Stimulated activated CD8-positive, alpha-beta memory T cell treated with anti-CD3 and anti-CD28 coated beads, Interleukin-12 subunit alpha, Interleukin-12 subunit beta, amount 100 ng/mL, for 24 hours (primary cell): Measurements from ENCODE around the gene SLC35F4.
"Not testable (repeated sequence)": the region's sequence is repeated elsewhere in the genome, so short reads cannot be mapped to it uniquely, and the experiment has no call there.

ENCODE experiments used
- DNase-seq: peaks from one replicate; pipeline ENCODE4 v3.0.0-alpha.2; 2020; ENCODE audit errors: extremely low read depth

SLC35F4 gene

DNA sequence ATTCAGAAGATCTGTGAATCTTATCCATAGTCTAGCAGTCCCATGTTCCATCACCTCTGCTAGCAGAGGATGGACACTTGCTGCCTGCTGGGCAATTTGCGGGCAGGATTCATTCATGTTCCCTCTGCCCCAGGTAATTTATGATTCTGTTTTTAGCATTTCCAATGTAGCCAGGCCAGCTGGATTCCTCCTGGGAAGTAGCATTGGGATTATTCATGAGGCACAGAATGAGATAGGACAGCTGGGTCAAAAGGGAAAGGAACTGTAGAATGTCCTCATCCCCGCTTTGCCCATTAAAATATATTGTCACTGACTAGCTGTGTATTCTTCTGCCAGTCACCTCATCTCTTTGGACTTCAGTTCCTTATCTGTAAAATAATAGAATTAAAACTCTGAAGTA is 68.7 kb downstream of the SLC35F4 start:
- DNase-seq: no peak

DNA sequence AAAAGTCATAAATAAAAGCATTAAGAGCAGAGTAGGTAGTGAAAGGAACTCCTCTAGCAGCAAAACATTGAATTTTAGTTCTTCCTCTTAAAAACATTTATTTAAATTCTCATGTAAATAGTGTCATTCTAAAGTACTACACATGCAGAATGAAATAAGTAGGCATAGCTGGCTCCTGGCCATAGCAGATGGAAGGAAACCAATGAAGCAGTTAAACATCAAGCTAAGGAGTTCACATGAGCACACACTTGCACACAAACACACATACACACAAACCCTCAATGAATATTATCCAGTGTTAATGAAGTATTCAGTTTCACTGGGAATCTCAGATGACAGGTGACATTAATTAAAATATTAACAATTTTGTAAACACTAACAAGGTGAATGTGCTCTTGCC is 69.3 kb downstream of the SLC35F4 start:
- DNase-seq: no peak

DNA sequence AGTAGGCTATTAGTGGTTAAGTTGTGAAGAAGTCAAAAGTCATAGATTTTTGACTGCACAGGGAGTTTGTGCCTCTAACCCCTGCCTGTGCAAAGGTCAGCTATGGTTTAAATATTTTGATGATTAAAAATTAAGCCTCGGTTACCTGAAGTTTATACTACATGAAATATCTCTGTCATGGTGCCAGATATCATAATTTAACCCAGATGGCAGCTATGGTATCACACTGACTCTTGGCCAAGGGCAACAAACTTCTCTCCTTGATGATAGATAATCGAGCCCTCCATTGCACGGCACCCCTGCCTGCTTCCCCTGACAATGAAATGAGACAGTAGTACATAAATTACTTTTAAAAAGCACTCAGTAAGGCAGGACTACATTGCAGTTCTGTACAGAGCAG is 80.8 kb downstream of the SLC35F4 start:
- DNase-seq: no peak

DNA sequence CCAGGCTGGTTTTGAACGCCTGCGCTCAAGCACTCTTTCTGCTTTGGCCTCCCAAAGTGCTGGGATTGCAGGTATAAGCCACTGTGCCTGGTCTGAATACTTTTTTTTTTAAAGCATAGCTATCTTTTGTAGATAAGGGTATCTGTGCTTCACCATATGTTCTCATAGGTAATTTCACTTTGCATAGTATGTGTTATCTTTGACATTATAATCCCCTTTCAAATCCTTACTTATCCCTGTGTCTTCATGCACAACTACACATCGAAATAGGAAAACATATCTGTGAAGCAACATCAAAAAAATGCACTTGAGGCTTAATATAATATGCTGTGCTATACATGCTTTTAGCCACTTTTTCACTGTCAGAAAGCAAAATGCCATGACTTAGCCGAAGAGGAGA is 94.1 kb downstream of the SLC35F4 start:
- DNase-seq: no peak

DNA sequence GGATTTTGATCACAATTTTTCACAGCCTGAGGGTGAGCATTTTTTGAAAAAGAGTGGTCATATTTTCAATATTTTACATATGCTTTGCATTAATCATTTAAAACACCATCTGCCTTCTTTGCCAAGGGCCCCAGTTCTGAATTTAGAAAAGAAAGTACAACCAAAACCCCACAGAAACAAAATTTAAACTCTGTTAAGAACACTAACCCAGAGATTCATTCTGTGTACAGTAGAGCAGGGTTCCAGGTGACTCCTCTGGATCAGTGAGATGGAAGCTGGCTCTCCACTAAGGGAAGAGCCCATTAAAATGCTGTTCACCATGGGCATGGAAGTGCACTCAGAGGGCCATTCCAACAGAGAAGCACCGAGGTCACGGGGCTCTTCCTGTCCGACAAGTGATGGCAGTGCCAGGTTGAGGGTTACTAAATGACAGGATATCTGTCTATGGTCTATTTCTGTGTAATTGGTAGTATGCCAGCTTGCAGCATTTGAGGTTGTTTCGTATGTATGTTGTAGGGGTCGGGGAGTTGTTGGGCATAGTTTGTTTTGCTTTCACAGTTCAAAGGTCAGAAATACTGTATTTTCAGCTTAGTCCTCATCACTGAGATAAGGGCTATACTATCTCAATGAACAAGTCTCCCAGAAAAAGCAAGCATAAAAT is 95.9 kb downstream of the SLC35F4 start:
- DNase-seq: no peak

DNA sequence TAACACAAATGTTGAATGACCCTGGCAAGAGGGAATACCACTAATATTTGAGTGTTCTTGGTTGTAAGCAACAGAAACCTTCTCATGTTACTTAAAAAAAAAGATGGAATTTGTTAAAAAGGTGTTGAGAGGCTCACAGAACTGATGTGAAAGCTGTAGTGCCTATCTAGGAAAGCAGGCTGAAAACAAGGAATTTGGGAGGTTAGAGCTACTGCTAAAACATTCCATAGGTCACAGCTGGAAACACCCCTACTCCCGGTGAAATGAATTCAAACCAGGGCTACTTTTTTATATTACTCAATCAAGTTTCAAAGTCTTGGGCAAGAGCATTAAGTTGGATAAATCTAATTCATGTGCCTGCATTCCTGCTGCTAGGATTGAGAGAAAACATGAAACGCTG is 104.1 kb downstream of the SLC35F4 start:
- no peak for DNase-seq

DNA sequence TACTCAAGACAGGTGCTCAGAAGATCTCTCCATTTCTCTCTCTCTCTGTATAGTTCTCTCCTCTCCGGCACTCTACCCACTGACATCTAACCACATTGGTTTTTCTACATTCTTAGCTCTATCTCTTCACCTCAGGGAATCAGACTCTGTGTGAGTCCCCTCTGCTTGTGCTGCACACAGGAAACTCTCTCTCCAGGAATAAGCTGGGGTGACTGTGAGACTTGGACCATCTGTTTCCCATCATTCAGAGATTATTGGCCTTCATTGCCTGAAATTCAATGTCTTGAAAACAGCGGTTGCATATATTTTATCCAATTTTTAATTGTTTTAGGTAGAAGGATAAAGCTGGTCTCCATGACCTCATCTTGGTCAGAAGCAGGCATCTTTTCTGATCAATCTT is 105.0 kb downstream of the SLC35F4 start:
- no peak for DNase-seq

DNA sequence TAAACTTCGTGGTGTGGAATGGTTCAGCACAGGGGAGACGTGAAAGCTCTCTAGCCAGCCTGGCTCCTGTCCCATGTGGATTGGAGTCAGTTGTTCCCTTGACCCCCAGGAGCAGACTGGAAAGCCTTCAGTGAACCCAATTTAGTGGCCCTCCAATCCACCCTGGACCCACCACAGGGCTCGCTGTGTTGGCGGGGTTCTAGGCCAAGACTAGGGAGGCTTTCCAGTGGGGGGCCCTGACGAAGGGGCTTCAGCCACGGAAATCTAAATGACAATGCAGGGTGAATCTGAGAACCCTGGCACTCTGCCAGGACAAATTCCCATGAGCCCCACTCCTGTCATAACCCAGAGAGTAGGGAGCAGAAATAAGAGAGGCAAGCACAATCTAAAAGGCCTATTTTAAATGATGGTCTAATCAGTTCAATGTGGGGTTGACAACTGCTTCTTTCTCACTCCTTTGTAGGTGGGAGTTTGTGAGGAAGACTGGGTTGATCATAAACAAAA is 110.8 kb downstream of the SLC35F4 start:
- no peak for DNase-seq

DNA sequence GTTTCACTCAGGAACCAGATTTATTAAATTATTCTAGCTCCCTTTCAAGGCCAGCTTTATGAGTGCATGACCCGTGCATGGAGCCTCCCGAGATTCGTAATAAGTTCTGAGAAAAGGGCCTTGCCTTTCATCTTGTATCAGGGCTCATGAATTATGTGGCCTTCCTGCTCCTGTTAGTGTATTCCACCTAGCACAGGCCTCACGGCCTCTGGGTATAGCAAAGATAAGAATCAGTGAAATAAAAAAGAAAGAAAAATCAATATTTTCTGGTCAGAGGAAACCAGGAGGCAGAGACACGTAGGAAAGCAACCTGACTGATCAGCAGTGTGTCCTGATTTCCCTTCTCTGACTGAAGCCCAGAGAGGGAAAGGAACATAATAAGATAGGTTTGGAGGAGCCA is 111.4 kb downstream of the SLC35F4 start:
- no peak for DNase-seq

DNA sequence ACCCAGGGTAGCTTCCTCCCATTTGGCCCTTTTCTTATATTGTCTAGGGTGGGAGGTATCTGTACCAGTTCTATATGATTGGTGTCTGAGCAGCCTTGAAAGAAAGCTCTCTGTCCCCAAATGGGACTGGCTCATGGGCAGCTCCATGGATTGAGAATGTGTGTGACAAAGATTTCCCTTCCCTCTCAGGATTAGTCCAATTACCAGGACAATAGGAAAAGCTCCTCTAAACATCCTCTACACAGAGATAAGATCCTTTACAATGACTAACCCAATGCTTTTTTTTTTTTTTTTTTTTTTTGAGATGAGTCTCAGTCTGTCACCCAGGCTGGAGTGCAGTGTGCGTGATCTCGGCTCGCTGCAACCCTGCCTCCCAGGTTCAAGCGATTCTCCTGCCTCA is 112.1 kb downstream of the SLC35F4 start:
- DNase-seq: no peak

DNA sequence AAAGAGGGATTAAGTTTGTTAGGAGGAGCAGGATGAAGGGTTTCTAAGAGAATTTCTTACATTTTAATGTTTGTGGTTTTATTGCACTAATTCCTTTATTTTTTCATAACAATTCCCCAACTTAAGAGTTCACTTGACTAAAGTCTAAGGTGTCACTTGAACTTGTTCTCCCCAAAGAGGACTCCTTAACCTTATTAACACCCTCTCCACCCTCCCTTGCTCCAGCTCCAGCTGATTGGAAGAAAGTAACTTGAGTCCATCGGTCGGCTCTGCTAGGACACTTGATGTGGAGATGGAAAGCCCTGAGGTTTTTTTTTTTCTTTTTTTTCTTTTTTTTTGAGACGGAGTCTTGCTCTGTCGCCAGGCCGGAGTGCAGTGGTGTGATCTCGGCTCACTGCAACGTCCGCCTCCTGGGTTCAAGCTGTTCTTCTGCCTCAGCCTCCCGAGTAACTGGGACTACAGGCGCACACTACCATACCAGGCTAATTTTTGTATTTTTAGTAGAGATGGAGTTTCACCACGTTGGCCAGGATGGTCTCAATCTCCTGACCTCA is 113.7 kb downstream of the SLC35F4 start:
- not testable (repeated sequence) for DNase-seq

DNA sequence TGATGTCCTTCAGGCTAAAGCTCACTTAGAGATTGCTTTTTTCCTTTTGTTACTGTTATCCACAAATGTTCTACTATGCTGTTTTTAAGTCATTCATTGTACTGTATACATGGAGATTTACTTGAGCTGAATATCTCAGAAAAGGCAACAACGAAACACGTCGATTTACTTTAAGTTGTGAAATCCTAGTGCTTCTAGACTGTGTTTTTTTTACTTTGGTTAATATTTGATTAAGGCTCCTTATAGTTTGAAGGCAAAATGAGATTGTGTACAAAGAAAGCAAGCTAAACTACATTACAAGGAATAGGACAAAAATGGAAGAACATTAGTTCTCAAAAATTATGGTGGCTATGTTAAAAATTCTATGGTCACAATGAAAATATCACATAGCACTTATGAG is 114.5 kb downstream of the SLC35F4 start:
- DNase-seq: no peak

DNA sequence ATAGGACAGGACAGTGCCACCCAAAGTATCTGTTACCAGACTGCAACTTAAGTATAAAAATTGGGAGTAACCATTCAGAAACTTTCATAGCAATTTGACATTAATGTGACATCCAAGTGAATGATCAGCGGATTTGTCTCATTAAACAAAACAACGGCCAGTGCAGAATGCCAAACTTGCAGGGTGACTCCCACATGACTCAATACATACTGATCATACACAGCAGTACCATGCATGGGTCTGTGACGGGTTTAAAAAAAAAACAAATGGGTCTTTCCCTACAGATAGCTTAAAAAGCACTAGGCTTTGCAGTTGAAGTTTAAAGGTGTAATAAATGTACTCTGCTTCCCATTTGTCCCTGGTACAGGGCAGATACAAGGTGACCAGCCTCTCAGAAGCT is 116.6 kb downstream of the SLC35F4 start:
- no peak for DNase-seq

DNA sequence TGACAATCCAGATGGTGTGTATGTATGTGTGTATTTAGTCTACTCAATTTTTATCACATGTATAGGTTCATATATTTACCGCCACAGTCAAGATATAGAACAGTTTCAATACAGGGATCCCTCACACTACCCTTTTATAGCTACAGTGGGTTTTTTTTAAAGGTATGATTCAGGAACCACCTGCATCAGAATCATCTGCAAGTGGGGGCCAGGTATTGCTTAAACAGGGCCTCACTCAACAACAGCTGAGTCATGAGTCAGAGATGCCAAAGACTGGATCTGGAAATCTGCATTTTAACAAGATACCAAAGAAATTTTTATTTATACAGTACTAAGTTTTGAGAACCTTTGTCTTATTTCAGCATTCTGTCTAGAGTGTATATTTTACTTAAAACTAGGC is 117.6 kb downstream of the SLC35F4 start:
- no peak for DNase-seq

DNA sequence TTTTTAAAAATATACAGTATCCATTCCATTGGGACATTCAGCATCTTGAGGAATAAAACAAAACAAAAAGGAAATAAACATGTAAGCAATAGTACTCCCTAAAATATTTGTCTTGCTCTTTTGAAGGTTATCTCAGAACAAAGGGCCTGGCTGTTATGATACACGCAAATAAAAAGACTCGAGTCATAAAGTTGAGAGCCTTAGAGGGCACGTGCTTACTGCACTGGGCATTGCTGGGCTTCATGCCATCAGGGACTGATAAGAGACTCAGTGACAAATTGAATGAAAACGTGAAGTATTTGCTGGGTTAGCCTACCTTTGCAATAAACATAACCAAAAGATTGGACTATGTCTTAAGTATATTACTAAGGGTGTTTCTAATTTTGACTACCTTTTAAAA is 118.9 kb downstream of the SLC35F4 start:
- DNase-seq: no peak

DNA sequence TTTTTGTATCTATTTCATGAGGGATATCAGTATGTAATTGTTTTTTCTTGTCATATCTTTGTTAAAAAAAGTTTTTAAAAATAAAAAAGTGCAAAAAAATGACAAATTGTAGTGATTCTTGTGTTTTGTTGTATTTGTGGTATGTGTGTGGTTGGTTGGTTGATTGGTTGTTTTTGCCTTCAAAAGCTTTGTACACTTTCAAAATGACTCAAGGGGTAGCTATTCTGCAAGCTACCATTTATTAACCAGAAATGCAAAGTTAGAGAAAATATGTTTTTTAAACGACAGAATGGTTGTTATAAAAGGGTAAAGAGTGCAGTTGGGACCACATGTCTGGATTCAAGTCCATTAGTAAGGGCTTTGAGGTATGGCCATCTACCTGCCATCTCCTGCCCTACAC is 119.3 kb downstream of the SLC35F4 start:
- no peak for DNase-seq

DNA sequence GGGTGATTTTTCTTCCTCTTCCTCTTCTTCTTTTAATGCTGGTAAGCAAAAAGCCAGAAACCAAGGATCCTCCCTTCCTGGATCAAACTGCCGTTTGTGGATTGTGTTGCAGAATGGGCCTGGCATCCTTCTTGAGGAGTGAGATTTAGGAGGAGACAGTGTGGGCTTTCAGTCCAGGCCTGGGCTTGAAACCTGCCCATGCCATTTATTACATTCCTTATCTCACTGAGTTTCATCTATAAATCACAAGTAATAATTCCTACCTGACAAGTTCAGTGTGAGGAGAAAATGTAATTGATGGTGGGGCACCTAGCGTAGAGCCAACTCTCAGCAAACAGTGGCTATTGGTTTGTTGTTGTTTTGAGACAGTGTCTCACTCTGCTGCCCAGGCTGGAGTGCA is 126.4 kb downstream of the SLC35F4 start:
- no peak for DNase-seq

DNA sequence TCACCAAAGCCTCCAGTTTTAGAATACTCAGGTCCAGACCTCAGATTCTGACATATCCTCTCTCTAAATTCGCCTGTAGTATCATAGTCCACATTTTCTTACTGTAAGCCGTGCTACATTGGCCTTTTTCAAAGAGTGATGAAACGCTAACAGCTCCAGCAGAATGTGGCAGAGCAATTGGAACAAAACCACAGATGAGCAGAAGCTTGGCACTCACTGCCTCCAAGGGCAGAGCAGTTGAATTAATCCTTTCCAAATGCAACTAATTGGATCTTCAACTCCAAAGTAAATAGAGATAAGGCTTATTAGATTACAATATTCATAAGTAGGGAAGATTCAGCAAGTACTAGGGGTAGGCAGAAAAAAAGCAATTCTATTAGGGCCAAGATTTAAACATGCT is 128.3 kb downstream of the SLC35F4 start:
- DNase-seq: no peak

DNA sequence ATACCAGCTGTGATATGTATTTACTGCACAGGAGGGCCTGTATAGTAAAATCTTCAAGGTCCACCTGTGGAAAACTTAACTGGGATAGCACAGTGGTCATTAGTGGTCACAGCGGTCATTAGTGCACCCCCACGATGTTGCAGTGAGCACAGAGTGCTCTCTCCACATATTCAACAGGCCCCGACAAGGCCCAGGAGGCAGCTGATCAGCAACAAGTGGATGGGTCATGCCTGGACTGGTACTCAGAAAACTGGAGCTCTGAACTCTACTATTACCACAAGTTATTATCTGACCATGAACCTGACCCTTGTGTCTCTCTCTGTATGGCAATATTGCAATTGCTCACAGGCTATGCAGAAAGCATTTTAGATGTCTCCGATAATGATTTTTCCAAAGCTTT is 129.5 kb downstream of the SLC35F4 start:
- no peak for DNase-seq

DNA sequence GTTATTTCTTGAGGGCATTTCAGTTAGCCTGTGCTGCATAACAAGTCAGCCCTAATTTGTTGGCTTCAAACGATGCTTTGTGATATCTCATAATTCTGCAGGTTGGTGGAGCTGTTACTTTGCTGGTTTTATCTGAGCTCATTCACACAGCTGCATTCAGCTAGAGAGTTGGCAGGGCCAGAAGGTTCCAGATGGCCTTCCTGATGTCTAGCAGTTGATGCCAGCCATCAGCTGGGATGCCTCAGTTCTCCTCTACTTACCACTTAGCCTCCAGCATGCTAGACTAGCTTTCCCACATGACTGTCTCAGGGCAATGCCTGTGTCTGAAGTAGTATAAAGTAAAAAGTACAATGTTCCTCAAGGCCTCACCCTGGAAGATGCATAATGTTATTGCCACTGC is 130.6 kb downstream of the SLC35F4 start:
- DNase-seq: no peak

DNA sequence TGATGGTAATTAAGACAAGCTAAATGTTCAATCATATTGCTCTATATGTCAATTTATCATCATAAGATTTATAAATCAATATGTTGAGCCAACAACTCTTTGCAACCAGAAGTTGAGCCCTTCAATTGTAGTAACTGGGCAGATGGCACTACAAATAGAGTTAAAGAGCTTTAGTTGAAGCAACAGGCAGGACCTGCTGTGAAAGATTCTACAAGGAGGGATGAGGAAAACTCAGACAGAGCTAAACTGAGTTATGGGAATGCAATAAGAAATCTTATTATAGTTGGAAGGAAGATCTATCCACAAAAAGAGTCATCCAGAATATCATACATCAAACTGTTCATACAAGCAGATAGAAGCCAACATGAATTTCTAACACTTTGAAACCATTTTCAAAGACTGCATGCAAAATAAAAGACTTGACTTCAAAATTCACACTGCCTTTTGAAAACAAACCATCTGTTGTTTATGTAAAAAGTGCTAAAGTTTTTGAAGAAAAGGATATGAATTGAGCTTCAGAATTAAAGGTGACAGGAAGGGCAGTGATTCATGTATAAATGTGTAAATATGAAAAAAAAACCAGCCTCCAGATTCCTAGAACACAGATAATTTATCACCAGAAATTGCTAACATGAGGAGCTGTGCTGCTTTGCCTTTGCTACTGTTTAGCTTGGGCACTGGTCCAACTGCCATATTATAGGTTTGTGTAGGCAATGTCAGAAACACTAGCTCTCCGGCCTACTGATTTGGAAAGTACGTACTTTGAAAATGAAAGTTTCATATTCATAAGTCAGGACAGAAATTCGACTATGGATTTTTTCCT is 133.2 kb downstream of the SLC35F4 start:
- DNase-seq: no peak

DNA sequence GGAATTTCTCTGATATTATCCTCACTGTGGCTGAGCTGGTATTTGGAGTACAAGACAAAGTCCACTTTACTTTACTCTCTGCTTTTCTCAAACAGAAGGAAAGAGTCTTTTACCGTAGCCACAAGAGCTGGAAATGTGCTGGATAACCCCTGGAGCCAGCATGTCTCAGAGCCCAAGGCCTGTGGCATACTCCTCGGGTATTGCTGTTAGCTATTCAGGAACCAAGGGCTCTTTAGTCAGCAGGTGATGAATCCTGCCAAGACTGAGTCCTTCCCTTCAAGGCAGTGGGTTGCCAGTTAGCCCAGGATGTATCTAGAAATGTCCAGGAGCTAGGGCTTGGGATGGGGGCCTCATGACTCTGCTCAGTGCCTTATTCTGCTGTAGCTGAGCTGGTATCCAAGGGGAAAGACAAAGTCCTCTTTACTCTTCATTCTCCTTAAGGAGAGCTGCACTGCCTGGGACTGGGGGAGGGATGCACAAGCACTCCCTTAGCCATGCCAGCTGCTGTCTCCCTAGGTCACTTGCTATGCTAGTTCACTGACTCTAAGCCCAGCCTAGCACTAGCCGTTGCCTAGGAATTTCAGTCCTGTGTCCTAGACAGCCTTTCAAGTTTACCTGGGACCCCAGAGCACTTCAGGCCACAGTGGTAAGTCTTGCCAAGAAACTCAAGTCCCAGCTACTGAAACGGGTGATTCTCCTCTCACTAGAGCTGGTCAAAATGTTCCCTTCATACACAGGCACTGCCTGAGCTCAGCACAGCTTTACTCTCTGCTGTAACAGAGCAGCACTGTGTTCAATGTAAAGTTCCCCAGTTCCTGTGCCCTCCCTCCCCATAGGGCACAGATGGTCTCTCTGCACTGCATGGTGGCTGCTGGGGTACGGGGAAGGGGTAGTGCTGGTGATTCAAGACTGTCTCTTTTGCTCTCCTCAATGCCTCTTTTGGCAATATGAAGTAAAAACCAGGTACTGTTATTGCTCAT is 136.4 kb downstream of the SLC35F4 start:
- DNase-seq: no peak
